H9 (cell line): ENCODE measurements around the gene RPS23. TPM values are rescaled to one million over a fixed set of nuclear protein-coding genes. Genes with fewer than 3 reads are reported as not detected.

Experiments used
- DNase-seq: peaks from one replicate; pipeline ENCODE4 v3.0.0-alpha.2; 2017
- H2AFZ ChIP-seq: one replicate; pipeline ENCODE4 v1.6.1; 2013; ENCODE audit warnings: mild to moderate bottlenecking, low read length, control low read depth, moderate library complexity
- H2AK5ac ChIP-seq: 2 replicates; pipeline ENCODE4 v1.6.1; 2013; ENCODE audit warnings: low read length, control low read depth, mixed read lengths; ENCODE audit not compliant: insufficient read length
- H2BK120ac ChIP-seq: one replicate; pipeline ENCODE4 v1.6.1; 2013; ENCODE audit warnings: low read depth, mild to moderate bottlenecking, low read length, control low read depth, inconsistent platforms; ENCODE audit not compliant: poor library complexity, severe bottlenecking
- H2BK12ac ChIP-seq: 2 replicates; pipeline ENCODE4 v1.6.1; 2013; ENCODE audit warnings: low read length, control low read depth, mixed read lengths, low read depth; ENCODE audit not compliant: insufficient read length
- H2BK15ac ChIP-seq: 2 replicates; pipeline ENCODE4 v1.6.1; 2013; ENCODE audit warnings: low read depth, low read length, control low read depth
- H2BK20ac ChIP-seq: one replicate; pipeline ENCODE4 v1.6.1; 2013; ENCODE audit warnings: low read depth, mild to moderate bottlenecking, low read length, control low read depth, inconsistent platforms; ENCODE audit not compliant: poor library complexity, severe bottlenecking
- H2BK5ac ChIP-seq: 2 replicates; pipeline ENCODE4 v1.6.1; 2013; ENCODE audit warnings: low read length, control low read depth, mixed read lengths; ENCODE audit not compliant: insufficient read length
- H3K14ac ChIP-seq: 2 replicates; pipeline ENCODE4 v1.6.1; 2013; ENCODE audit warnings: low read length, control low read depth; ENCODE audit not compliant: insufficient read depth
- H3K18ac ChIP-seq: 2 replicates; pipeline ENCODE4 v1.6.1; 2013; ENCODE audit warnings: low read depth, mild to moderate bottlenecking, mixed read lengths, low read length, control low read depth; ENCODE audit not compliant: insufficient read length
- H3K23ac ChIP-seq: 2 replicates; pipeline ENCODE4 v1.6.1; 2013; ENCODE audit warnings: low read length, control low read depth, mixed read lengths, low read depth; ENCODE audit not compliant: insufficient read length
- H3K23me2 ChIP-seq: 2 replicates; pipeline ENCODE4 v1.6.1; 2013; ENCODE audit warnings: low read depth, mild to moderate bottlenecking, mixed read lengths, low read length, control low read depth; ENCODE audit not compliant: insufficient read length, poor library complexity, severe bottlenecking
- H3K27ac ChIP-seq: 2 replicates; pipeline ENCODE4 v1.5.1; 2013; ENCODE audit warnings: low read length, control low read depth, mixed read lengths, low read depth; ENCODE audit not compliant: insufficient read length
- H3K27me3 ChIP-seq: 2 replicates; pipeline ENCODE4 v1.6.1; 2013; ENCODE audit warnings: low read length, control low read depth, inconsistent platforms; ENCODE audit not compliant: insufficient read depth
- H3K4ac ChIP-seq: 2 replicates; pipeline ENCODE4 v1.6.1; 2013; ENCODE audit warnings: low read depth, mild to moderate bottlenecking, control low read depth, inconsistent platforms, low read length, moderate library complexity
- H3K4me1 ChIP-seq: 2 replicates; pipeline ENCODE4 v1.6.1; 2013; ENCODE audit warnings: low read length, control low read depth, inconsistent platforms; ENCODE audit not compliant: insufficient read depth
- H3K4me2 ChIP-seq: 2 replicates; pipeline ENCODE4 v1.6.1; 2013; ENCODE audit warnings: low read length, control low read depth, mixed read lengths; ENCODE audit not compliant: insufficient read length, insufficient read depth
- H3K56ac ChIP-seq: 2 replicates; pipeline ENCODE4 v1.6.1; 2013; ENCODE audit warnings: low read depth, mild to moderate bottlenecking, mixed read lengths, low read length, control low read depth; ENCODE audit not compliant: insufficient read length
- H3K79me1 ChIP-seq: 2 replicates; pipeline ENCODE4 v1.6.1; 2013; ENCODE audit warnings: low read depth, mild to moderate bottlenecking, moderate library complexity, low read length, control low read depth, inconsistent platforms; ENCODE audit not compliant: insufficient read depth, poor library complexity, severe bottlenecking
- H3K79me2 ChIP-seq: 2 replicates; pipeline ENCODE4 v1.6.1; 2013; ENCODE audit warnings: low read length, control low read depth, inconsistent platforms; ENCODE audit not compliant: insufficient read depth
- H3K9ac ChIP-seq: 2 replicates; pipeline ENCODE4 v1.6.1; 2013; ENCODE audit warnings: low read length, control low read depth, mixed read lengths; ENCODE audit not compliant: insufficient read length; ENCODE audit errors: extremely low read depth
- H3K9me3 ChIP-seq: one replicate; pipeline ENCODE4 v1.6.1; 2013; ENCODE audit warnings: low read depth, low read length, inconsistent platforms; ENCODE audit not compliant: control insufficient read depth
- H3T11ph ChIP-seq: one replicate; pipeline ENCODE4 v1.6.1; 2013; ENCODE audit warnings: mild to moderate bottlenecking, low read length, control low read depth, inconsistent platforms
- H4K20me1 ChIP-seq: one replicate; pipeline ENCODE4 v1.6.1; 2013; ENCODE audit not compliant: control insufficient read depth, insufficient read length, insufficient read depth
- H4K5ac ChIP-seq: 2 replicates; pipeline ENCODE4 v1.6.1; 2013; ENCODE audit warnings: low read depth, mild to moderate bottlenecking, mixed read lengths, low read length, control low read depth; ENCODE audit not compliant: insufficient read length
- H4K8ac ChIP-seq: replicated peaks from 2 replicates; pipeline ENCODE4 v1.6.1; 2013; ENCODE audit warnings: low read length, control low read depth, mixed read lengths, low read depth; ENCODE audit not compliant: insufficient read length
- H4K91ac ChIP-seq: 2 replicates; pipeline ENCODE4 v1.6.1; 2013; ENCODE audit warnings: low read depth, mild to moderate bottlenecking, moderate library complexity, mixed read lengths, low read length, control low read depth; ENCODE audit not compliant: insufficient read length
- H3K27ac Mint-ChIP-seq, 3 experiments: 2 replicates in 2 of 3; 3 replicates in 1 of 3; pipeline ENCODE4 v1.8.0; 2020 to 2021; ENCODE audit warnings: mixed read lengths in 3 of 3, mild to moderate bottlenecking in 1 of 3, moderate library complexity in 1 of 3
- H3K27me3 Mint-ChIP-seq: 2 replicates; pipeline ENCODE4 v1.8.0; 2021; ENCODE audit warnings: low read depth, mild to moderate bottlenecking, moderate library complexity, mixed read lengths
- H3K36me3 Mint-ChIP-seq, 3 experiments: 2 replicates in 2 of 3; 3 replicates in 1 of 3; pipeline ENCODE4 v1.8.0; 2020 to 2021; ENCODE audit warnings: low read depth in 3 of 3, mixed read lengths in 3 of 3; ENCODE audit not compliant: insufficient read depth in 1 of 3
- H3K4me1 Mint-ChIP-seq, 2 experiments: 2 replicates each; pipeline ENCODE4 v1.8.0; 2020; ENCODE audit warnings: mixed read lengths in 2 of 2
- H3K4me3 Mint-ChIP-seq, 2 experiments: 2 replicates in 1 of 2; 3 replicates in 1 of 2; pipeline ENCODE4 v1.8.0; 2020 to 2021; ENCODE audit warnings: mild to moderate bottlenecking in 2 of 2, mixed read lengths in 2 of 2, moderate library complexity in 1 of 2
- H3K9me3 Mint-ChIP-seq, 2 experiments: 2 replicates in 1 of 2; 3 replicates in 1 of 2; pipeline ENCODE4 v1.8.0; 2020; ENCODE audit warnings: mild to moderate bottlenecking in 2 of 2, mixed read lengths in 2 of 2, moderate library complexity in 1 of 2
- CTCF ChIP-seq: fragments of 200-600 bp; sonication (generic); conservative IDR thresholded peaks from 3 replicates; pipeline ENCODE4 v1.8.0; 2021; ENCODE audit warnings: antibody characterized with exemption, mild to moderate bottlenecking
- WGBS: extraction: QIAGEN DNeasy Blood & Tissue Kit; methylation state at CpG from one replicate; pipeline ENCODE4 v1.1.7; 2013; ENCODE audit warnings: missing lambda C conversion rate, low lambda C conversion rate, mixed read lengths; ENCODE audit not compliant: insufficient read length; ENCODE audit errors: extremely low coverage; 5-methylcytosine and 5-hydroxymethylcytosine counted together
- total RNA-seq: library from RNA; stranded (reverse); gene quantifications from 2 replicates; pipeline ENCODE4 v1.2.1, GENCODE V29; 2021

RPS23 gene
- total RNA-seq, 1 experiment from 2014 or later = 2,916 TPM

- Histone ChIP-seq H3K79me2 (no peaks in the 10 kb centered on the region), H2BK20ac (no peak overlapping the region), H3T11ph (no peak overlapping the region), H3K18ac (no peak overlapping the region), H4K20me1 (no peaks in the 10 kb centered on the region), H3K9me3 (no peaks in the 10 kb centered on the region), H3K4me1 (no peaks in the 10 kb centered on the region), H3K4me2 (no peak overlapping the region), H4K5ac (no peak overlapping the region), H3K79me1 (no peaks in the 10 kb centered on the region), H3K56ac (no peak overlapping the region), H4K91ac (no peak overlapping the region), H3K14ac (no peak overlapping the region), H2AFZ (no peak overlapping the region), H3K27ac (no peak overlapping the region), H3K23ac (no peak overlapping the region), H2AK5ac (no peak overlapping the region), H2BK5ac (no peak overlapping the region), H2BK120ac (no peak overlapping the region), H3K4ac (no peak overlapping the region), H2BK12ac (no peak overlapping the region), H3K9ac (no peak overlapping the region), H2BK15ac (no peak overlapping the region), H3K23me2 (no peaks in the 10 kb centered on the region), H3K27me3 (no peaks in the 10 kb centered on the region), H4K8ac (no peak overlapping the region)
- peaks cover 4 to 7% of the 10 kb centered on the region in 2 experiments for H3K9me3 Mint-ChIP-seq
- H3K36me3 Mint-ChIP-seq = peaks cover 0 to 14% (median 4%) of the 10 kb centered on the region in 3 experiments; a peak in 3 of 7 replicates
- H3K4me3 Mint-ChIP-seq = no peak overlapping the region
- TF ChIP-seq CTCF = no peak
- no peak overlapping the region for H3K27ac Mint-ChIP-seq
- no peak for DNase-seq
- no CpG with 5 or more reads among the region's 1 CpG for WGBS
- no peaks in the 10 kb centered on the region for H3K27me3 Mint-ChIP-seq
- H3K4me1 Mint-ChIP-seq = no peaks in the 10 kb centered on the region
These were observed 31.1 kb downstream of the RPS23 start for GRCh38 chr5:82246960-82247574.
